GM12801 (cell line): ENCODE measurements around the gene SKI.

Experiments used
- CTCF ChIP-seq: IDR thresholded peaks from one replicate; pipeline ENCODE4 v1.5.1; 2011; ENCODE audit warnings: control low read depth; ENCODE audit not compliant: insufficient read length; ENCODE audit errors: extremely low read depth

Gene SKI

DNA sequence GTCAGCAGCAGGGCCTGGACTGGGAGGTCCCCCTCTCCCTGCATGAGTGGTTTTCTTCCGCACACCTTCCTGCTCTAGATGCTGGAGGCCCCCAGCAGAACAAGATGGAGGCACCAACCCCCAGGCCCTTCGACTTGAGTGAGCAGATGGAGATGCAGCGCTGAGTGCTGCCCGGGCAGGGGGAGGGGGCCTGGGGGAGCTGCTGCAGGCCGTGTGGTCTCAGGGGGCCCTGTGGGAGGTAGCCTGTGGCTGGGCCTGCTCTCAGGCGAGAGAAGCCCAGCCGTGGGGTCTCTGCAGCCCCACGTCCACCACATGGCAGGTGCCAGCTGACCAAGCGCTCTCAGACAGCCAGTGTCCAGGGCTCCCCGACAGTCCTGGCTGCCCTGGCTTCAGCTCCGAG is 32.3 kb upstream of the SKI start:
- no peak for TF ChIP-seq CTCF

- no peak for TF ChIP-seq CTCF
These were observed 31.0 kb upstream of the SKI start for GRCh38 chr1:2196901-2197638.

- TF ChIP-seq CTCF = no peak
These were observed 30.4 kb upstream of the SKI start for GRCh38 chr1:2197707-2198165.

DNA sequence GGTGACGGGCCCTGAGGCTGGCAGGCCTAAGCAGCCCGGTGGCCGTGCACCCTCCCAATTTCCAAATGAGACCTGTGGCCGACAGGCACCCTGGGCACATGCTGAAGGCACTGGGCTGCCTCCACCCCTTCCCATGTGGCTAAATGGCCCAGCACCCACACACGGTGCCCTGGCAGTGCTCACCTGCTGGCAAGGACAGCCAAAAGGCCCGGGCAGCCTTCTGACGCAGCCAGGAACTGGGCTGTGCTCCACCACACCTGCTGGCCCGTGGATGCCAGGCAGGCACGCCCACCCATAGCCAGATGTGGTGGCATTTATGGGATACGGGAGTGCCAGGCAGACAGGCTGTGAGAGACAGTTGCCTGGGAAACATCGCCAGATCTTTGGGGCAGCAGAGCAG is 29.5 kb upstream of the SKI start:
- TF ChIP-seq CTCF = no peak

DNA sequence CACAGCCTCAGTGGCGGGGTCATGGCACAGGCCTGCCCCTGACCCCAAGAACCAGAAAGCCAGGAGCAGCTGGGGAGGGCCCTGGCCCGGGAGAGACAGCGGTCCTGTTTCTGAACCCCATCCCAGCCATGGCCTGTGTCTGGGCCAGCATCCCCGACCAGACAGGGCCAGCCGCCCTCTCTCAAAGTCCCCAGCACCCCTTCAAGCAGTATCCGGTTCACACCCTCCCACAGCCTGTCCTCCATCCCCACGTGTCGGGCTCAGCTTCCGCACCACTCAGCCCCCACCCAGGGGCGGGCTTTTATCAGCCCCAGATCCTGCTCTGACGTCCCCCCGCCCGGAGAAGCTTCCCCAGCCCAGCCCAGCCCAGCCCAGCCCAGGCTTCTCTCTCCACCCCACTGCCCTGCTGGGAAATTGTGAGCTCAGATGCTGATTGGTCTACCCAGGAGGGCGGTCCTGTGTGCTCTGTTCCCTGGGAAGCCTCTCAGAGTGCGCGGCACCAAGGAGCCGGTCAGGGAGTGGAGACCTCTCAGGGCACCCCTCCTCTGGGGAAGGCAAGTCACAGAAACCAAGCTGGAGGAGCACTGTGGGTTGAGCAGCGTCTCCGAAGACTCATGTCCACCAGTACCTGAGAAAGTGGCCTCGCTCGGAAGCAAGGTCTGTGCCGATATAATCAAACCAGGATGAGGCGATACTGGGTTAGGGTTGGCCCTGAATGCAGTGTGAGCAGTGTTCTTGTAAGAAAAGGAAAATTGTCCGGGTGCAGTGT is 28.9 kb upstream of the SKI start:
- no peak for TF ChIP-seq CTCF

- TF ChIP-seq CTCF = no peak
These were observed 27.7 kb upstream of the SKI start for GRCh38 chr1:2200308-2200943.

GRCh38 chr1:2201062-2201461 is 27.1 kb upstream of the SKI start:
- no peak for TF ChIP-seq CTCF
